Activated naive CD8-positive, alpha-beta T cell treated with anti-CD3 and anti-CD28 coated beads, Interleukin-2, amount 50 U/mL, for 16 hours (primary cell): ENCODE measurements around the gene AIRE.
"Not testable (repeated sequence)": the region's sequence is repeated elsewhere in the genome, so short reads cannot be mapped to it uniquely, and the experiment has no call there.

ENCODE experiments used
- DNase-seq: peaks from one replicate; pipeline ENCODE4 v3.0.0-alpha.2; 2020; ENCODE audit warnings: low read depth, low spot score

AIRE gene

GRCh38 chr21:44265734-44266270 lies 19.9 kb upstream of the AIRE start:
- DNase-seq, result no peak

- no peak for DNase-seq
These were observed 18.0 kb upstream of the AIRE start for GRCh38 chr21:44267655-44268142.

DNA sequence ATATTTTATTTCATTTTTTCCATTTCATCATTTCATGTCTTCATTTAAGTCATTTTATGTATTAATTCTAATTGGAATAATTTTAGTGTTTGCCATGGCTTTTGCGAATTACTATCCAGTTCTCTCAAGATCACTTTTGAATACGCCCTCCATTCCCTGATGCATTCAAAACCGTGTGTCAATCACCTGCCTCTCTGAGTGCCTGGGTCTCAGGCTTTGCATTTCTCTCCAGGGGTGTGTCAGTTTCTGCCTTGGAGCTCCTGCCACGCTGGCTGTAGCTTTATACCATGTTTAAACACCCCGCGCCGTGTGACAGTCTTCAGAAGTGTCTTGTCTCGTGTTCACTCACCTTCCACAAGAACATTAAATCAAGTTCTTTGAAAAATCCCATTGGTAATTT lies 16.6 kb upstream of the AIRE start:
- DNase-seq, result no peak

DNA sequence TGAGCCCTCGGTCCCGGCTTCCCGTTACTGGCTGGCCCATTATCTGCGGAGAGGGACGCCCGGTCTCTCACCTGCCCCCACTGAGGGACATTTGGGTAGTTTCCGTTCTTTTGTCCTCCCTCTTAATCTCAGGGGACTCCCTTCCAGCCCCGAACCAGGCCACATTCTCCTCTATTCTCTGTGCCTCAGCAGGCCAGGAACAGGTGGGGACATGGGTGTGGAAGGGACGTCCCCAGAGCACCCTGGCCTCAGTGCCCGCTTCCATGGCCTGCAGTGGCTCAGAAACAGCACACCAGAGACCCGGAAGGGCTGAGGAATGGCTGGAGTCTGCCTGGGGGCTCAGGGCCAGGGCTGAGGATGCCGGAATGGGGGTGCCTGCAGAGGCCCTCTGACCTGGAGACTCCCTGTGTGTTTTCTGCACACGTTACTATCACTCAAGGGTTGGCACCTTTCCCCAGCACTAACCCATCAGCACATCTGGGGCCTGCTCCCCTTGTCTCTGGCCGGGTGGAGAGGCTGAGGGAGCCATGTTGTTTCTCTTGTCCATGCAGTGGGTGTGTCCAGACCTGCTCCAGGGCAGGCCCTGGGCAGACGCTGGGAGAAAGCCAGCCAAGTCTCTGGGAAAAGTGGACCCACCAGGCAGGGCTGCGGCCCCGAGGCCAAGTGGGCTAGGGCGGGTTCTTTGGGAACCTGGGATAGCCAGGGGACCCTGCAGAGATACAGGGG lies 14.0 kb upstream of the AIRE start:
- no peak for DNase-seq

- DNase-seq, result no peak
These were observed 13.3 kb upstream of the AIRE start for GRCh38 chr21:44272284-44272858.

GRCh38 chr21:44273046-44273445 lies 12.6 kb upstream of the AIRE start:
- DNase-seq, result no peak

GRCh38 chr21:44275041-44275440 lies 10.6 kb upstream of the AIRE start:
- DNase-seq, result no peak

GRCh38 chr21:44279354-44280260 lies 6.1 kb upstream of the AIRE start:
- DNase-seq, result no peak

DNA sequence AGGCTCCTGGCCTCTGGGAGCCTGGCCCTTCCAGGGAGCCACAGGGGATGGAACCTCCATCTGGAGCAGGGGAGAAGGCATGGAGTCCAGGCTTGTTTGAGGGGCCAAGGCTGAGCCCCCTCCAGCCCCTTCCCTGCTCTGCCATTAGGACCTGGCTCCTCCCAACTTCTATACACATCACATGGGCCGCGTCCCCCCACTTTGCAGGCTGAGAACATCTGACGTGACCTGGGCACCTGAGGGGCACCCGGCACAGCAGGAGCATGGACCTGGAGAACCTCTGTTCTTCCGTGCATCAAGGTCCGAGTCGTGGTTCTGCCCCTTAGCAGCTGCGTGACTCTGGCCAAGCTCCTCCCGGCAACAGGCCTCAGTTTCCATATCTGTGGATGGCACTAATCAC lies 3.9 kb upstream of the AIRE start:
- DNase-seq, result no peak

DNA sequence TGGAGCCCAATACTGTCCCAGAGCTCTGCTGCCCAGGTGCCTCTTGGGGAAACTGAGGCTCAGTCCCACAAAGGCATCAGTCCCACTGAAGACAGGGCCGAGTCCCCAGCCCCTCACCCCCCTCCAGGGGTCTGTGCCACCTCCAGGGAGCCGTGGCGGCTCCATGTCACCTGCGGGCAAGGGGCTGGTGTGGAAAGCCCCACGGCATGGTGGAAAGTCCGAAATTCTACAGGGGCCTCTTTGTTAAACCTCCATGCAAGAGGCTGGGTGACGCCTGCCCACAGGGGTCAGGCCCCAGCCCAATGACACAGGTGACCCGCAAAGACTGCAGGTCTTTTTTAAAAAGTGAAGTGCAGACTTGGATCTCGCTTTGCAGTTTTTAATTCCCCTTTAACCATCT lies 3.3 kb upstream of the AIRE start:
- no peak for DNase-seq

GRCh38 chr21:44283211-44283785 lies 2.4 kb upstream of the AIRE start:
- not testable (repeated sequence) for DNase-seq

DNA sequence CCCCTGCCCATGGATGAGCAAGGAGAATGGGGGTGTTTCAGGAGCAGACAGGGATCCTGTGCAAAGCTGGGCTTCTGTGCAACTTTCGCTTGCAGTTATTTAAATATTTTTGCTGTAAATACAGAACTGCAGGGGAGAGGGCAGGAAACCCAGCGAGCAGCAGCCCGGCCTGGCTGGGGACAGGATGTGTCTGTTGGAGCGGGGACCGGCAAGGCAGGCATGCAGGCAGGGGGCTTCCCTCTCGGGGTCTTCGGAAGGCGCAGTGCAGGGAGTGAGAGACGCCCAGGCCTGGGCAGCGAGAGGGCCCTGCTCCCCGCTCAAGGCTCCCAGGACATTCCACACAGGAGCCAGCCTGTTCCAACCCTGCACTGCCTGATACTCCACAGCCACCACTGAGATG lies 1.7 kb upstream of the AIRE start:
- no peak for DNase-seq

GRCh38 chr21:44286086-44286715 lies 525 bp downstream of the AIRE start:
- DNase-seq, result no peak

- no peak for DNase-seq
These were observed 1.3 kb downstream of the AIRE start for GRCh38 chr21:44286716-44287632.

GRCh38 chr21:44288251-44289110 lies 2.8 kb downstream of the AIRE start:
- no peak for DNase-seq

DNA sequence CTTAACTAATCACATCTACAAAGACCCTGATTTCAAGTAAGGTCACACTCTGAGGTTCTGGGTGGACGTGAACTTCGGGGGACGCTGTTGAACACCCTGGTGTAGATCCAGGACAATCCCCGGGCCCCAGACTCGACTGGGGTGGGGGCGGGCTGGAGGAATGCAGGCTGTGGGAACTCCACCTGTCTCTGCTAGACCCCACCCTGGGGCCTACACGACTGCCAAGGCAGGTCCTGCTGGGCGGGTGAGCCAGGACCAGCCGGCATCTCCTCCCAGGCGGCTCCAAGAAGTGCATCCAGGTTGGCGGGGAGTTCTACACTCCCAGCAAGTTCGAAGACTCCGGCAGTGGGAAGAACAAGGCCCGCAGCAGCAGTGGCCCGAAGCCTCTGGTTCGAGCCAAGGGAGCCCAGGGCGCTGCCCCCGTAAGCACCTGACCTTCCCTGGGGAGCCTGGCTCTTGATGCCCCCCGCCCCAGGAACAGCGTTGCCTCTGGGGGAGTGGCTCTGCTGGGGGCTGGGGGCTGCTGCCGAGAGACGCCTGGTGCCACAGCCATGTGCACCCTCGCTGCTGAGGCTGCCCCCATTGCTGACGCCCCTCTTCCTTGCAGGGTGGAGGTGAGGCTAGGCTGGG lies 3.8 kb downstream of the AIRE start:
- DNase-seq, result no peak

- no peak for DNase-seq
These were observed 4.8 kb downstream of the AIRE start for GRCh38 chr21:44290327-44291077.
